HEK293 (cell line): ENCODE data around the gene FSTL5.

Experiments
- CTCF ChIA-PET: fragments of 350-600 bp; formaldehyde crosslinking; extraction: SDS; loops from one replicate; lab custom pipeline; 2021; ENCODE audit warnings: antibody characterized with exemption; lab: Yijun Ruan, JAX
- POLR2A ChIA-PET: fragments of 300-600 bp; formaldehyde crosslinking; extraction: SDS; loops from one replicate; lab custom pipeline; 2020; ENCODE audit warnings: antibody characterized with exemption, inconsistent platforms; lab: Yijun Ruan, JAX
- H3K27ac ChIP-seq: fragments of 200-500 bp; sonication (Bioruptor generic); 2 replicates; pipeline ENCODE4 v1.5.1; 2014; ENCODE audit warnings: low read depth, low read length, control low read depth, inconsistent platforms; ENCODE audit errors: extremely low read depth
- H3K36me3 ChIP-seq, 2 experiments: fragments of 200-500 bp in 1 of 2; sonication (Bioruptor generic) in 1 of 2; 1 replicate in 1 of 2; 2 replicates in 1 of 2; pipeline ENCODE4 v1.5.1; 2014 to 2017; ENCODE audit warnings: inconsistent platforms in 2 of 2, low read length in 2 of 2; ENCODE audit not compliant: control insufficient read depth in 2 of 2, insufficient read depth in 1 of 2
- H3K4me1 ChIP-seq: fragments of 200-500 bp; sonication (Bioruptor generic); 2 replicates; pipeline ENCODE4 v1.5.1; 2014; ENCODE audit warnings: mild to moderate bottlenecking, low read length, inconsistent platforms; ENCODE audit not compliant: control insufficient read depth, insufficient read depth
- H3K4me3 ChIP-seq: 2 replicates; pipeline ENCODE4 v1.5.1; 2011; ENCODE audit warnings: low read depth, mild to moderate bottlenecking, control low read depth, low read length, moderate library complexity
- H3K9me3 ChIP-seq: fragments of 200-500 bp; sonication (Bioruptor generic); 2 replicates; pipeline ENCODE4 v1.5.1; 2014; ENCODE audit warnings: low read depth, low read length, inconsistent platforms; ENCODE audit not compliant: control insufficient read depth, insufficient read depth
- REST ChIP-seq: fragments of 450-650 bp; formaldehyde crosslinking; IDR thresholded peaks from 2 replicates; pipeline ENCODE4 v1.5.1; 2016; ENCODE audit warnings: missing biosample characterization, missing genetic modification characterization
- ZBTB17 ChIP-seq: fragments of 450-650 bp; formaldehyde crosslinking; IDR thresholded peaks from 2 replicates; pipeline ENCODE4 v1.5.1; 2016; ENCODE audit warnings: missing biosample characterization, missing genetic modification characterization
- ZBTB48 ChIP-seq: fragments of 450-650 bp; formaldehyde crosslinking; IDR thresholded peaks from 2 replicates; pipeline ENCODE4 v1.5.1; 2016; ENCODE audit warnings: missing biosample characterization, missing genetic modification characterization
- ZNF155 ChIP-seq: fragments of 450-650 bp; formaldehyde crosslinking; IDR thresholded peaks from 2 replicates; pipeline ENCODE4 v1.5.1; 2016; ENCODE audit warnings: missing biosample characterization, missing genetic modification characterization
- ZNF169 ChIP-seq: fragments of 450-650 bp; formaldehyde crosslinking; IDR thresholded peaks from 2 replicates; pipeline ENCODE4 v1.5.1; 2016; ENCODE audit warnings: missing biosample characterization, missing genetic modification characterization
- ZNF175 ChIP-seq: fragments of 450-650 bp; formaldehyde crosslinking; IDR thresholded peaks from 2 replicates; pipeline ENCODE4 v1.5.1; 2016; ENCODE audit warnings: missing biosample characterization, missing genetic modification characterization
- ZNF184 ChIP-seq: fragments of 450-650 bp; IDR thresholded peaks from 2 replicates; pipeline ENCODE4 v1.5.1; 2018; ENCODE audit warnings: missing biosample characterization, mild to moderate bottlenecking, missing genetic modification characterization
- ZNF24 ChIP-seq: fragments of 450-650 bp; formaldehyde crosslinking; IDR thresholded peaks from 2 replicates; pipeline ENCODE4 v1.5.1; 2016; ENCODE audit warnings: missing biosample characterization, missing genetic modification characterization
- ZNF26 ChIP-seq: fragments of 450-650 bp; formaldehyde crosslinking; IDR thresholded peaks from 2 replicates; pipeline ENCODE4 v1.5.1; 2016; ENCODE audit warnings: missing biosample characterization, missing genetic modification characterization
- ZNF398 ChIP-seq: fragments of 450-650 bp; formaldehyde crosslinking; IDR thresholded peaks from 2 replicates; pipeline ENCODE4 v1.5.1; 2017; ENCODE audit warnings: missing biosample characterization, missing genetic modification characterization
- ZNF426 ChIP-seq: fragments of 450-650 bp; formaldehyde crosslinking; IDR thresholded peaks from 2 replicates; pipeline ENCODE4 v1.5.1; 2017; ENCODE audit warnings: missing biosample characterization, missing genetic modification characterization, mild to moderate bottlenecking, inconsistent platforms, moderate library complexity
- ZNF555 ChIP-seq: fragments of 450-650 bp; formaldehyde crosslinking; conservative IDR thresholded peaks from 2 replicates; pipeline ENCODE4 v1.5.1; 2017; ENCODE audit warnings: missing biosample characterization, mild to moderate bottlenecking, missing genetic modification characterization, inconsistent platforms
- ZNF558 ChIP-seq: fragments of 450-650 bp; formaldehyde crosslinking; IDR thresholded peaks from 2 replicates; pipeline ENCODE4 v1.5.1; 2016; ENCODE audit warnings: missing biosample characterization, missing genetic modification characterization
- ZNF560 ChIP-seq: fragments of 450-650 bp; formaldehyde crosslinking; IDR thresholded peaks from 2 replicates; pipeline ENCODE4 v1.5.1; 2017; ENCODE audit warnings: missing biosample characterization, missing genetic modification characterization, borderline replicate concordance
- ZNF561 ChIP-seq: fragments of 450-650 bp; IDR thresholded peaks from 2 replicates; pipeline ENCODE4 v1.5.1; 2018; ENCODE audit warnings: missing biosample characterization, missing genetic modification characterization, borderline replicate concordance
- ZNF777 ChIP-seq: fragments of 450-650 bp; formaldehyde crosslinking; IDR thresholded peaks from 2 replicates; pipeline ENCODE4 v1.5.1; 2017; ENCODE audit warnings: missing biosample characterization, missing genetic modification characterization, borderline replicate concordance
- ZNF791 ChIP-seq: fragments of 450-650 bp; formaldehyde crosslinking; IDR thresholded peaks from 2 replicates; pipeline ENCODE4 v1.5.1; 2016; ENCODE audit warnings: missing biosample characterization, missing genetic modification characterization
- ZSCAN16 ChIP-seq: fragments of 450-650 bp; formaldehyde crosslinking; IDR thresholded peaks from 2 replicates; pipeline ENCODE4 v1.5.1; 2016; ENCODE audit warnings: missing biosample characterization, missing genetic modification characterization
- ZSCAN5A ChIP-seq: fragments of 450-650 bp; formaldehyde crosslinking; IDR thresholded peaks from 2 replicates; pipeline ENCODE4 v1.5.1; 2016; ENCODE audit warnings: missing biosample characterization, missing genetic modification characterization
- TF ChIP-seq, protein P1 (sequence below): fragments of 450-650 bp; formaldehyde crosslinking; IDR thresholded peaks from 2 replicates; pipeline ENCODE4 v1.5.1; 2016; ENCODE audit warnings: missing biosample characterization, missing genetic modification characterization

Gene FSTL5

GRCh38 chr4:161356351-161356750 lies 807.4 kb downstream of the FSTL5 start:
- Histone ChIP-seq H3K4me3 (no peak overlapping the region), H3K27ac (no peak overlapping the region), H3K9me3 (no peaks in the 10 kb centered on the region), H3K36me3 (no peaks in the 10 kb centered on the region), H3K4me1 (no peaks in the 10 kb centered on the region)
- ChIA-PET POLR2A (no interaction called here), CTCF (no interaction called here)
- TF ChIP-seq ZNF558 (tag by site-specific recombination) (no peak), ZNF560 (tag by site-specific recombination) (no peak), ZBTB48 (tag by site-specific recombination) (no peak), ZNF561 (no peak), ZNF777 (no peak), ZNF26 (no peak), ZNF398 (tag by site-specific recombination) (no peak)

DNA sequence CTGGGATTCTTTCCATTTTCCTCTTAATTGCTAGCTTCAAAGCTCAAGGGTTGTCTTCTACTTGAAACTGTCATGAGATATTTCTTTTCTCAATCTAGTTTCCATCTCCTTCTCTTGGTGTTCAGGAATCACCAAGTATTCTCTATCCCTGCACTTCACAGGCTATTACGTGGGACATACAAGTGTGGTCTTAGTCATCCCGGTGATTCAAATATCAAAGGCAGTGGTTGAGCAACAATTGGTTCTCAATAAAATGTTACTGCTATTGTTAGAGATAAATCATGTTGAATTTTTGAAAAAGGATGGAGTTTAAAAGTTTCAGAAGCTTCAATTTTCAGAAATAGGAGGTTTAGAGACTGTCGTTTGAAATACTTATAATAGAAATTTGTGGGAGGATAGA lies 812.9 kb downstream of the FSTL5 start:
- Histone ChIP-seq H3K36me3 (no peaks in the 10 kb centered on the region), H3K4me3 (no peak overlapping the region), H3K9me3 (no peaks in the 10 kb centered on the region), H3K4me1 (no peaks in the 10 kb centered on the region), H3K27ac (no peak overlapping the region)
- ChIA-PET CTCF (no interaction called here), POLR2A (no interaction called here)
- TF ChIP-seq ZNF791 (tag by site-specific recombination) (no peak), ZNF426 (tag by site-specific recombination) (no peak), ZSCAN16 (no peak), ZNF555 (no peak), ZBTB17 (tag by site-specific recombination) (no peak), ZNF155 (tag by site-specific recombination) (no peak), ZNF184 (tag by site-specific recombination) (no peak)
- TF ChIP-seq, protein P1, sequence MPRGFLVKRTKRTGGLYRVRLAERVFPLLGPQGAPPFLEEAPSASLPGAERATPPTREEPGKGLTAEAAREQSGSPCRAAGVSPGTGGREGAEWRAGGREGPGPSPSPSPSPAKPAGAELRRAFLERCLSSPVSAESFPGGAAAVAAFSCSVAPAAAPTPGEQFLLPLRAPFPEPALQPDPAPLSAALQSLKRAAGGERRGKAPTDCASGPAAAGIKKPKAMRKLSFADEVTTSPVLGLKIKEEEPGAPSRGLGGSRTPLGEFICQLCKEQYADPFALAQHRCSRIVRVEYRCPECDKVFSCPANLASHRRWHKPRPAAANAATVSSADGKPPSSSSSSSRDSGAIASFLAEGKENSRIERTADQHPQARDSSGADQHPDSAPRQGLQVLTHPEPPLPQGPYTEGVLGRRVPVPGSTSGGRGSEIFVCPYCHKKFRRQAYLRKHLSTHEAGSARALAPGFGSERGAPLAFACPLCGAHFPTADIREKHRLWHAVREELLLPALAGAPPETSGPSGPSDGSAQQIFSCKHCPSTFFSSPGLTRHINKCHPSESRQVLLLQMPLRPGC = no peak

DNA sequence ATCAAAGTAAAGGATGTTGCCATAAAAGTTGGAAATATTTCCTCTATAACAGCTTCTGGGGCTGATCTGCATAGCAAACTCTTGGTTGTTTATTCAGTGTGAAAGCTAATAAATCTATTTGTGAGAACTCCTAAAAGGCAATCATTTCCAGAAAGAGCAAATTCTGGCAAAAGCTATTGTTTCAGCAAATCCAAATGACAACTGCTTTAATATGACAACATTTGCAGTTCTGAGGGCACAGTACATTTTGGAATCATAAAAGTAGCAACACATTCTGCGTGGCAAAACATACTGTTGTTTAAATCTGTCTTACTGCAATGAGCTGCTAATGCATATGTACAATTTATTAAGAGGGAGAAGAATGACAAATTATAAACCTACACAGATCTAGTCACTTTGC lies 818.1 kb downstream of the FSTL5 start:
- ChIA-PET CTCF (no interaction called here), POLR2A (no interaction called here)
- Histone ChIP-seq H3K27ac (no peak overlapping the region), H3K36me3 (no peaks in the 10 kb centered on the region), H3K4me3 (no peak overlapping the region), H3K4me1 (no peaks in the 10 kb centered on the region), H3K9me3 (no peaks in the 10 kb centered on the region)
- TF ChIP-seq ZNF175 = no peak
- TF ChIP-seq REST (tag by site-specific recombination) = no peak
- TF ChIP-seq ZSCAN5A = no peak
- TF ChIP-seq ZNF398 (tag by site-specific recombination) = no peak
- no peak for TF ChIP-seq ZNF24 (tag by site-specific recombination)
- no peak for TF ChIP-seq ZNF155 (tag by site-specific recombination)
- TF ChIP-seq ZNF169 = no peak
